Upper lobe of right lung (tissue), 1 donor: ENCODE measurements around the gene SPINK6. TPM values are rescaled to one million over a fixed set of nuclear protein-coding genes. Genes with fewer than 3 reads are reported as not detected.
A peak's percentile ranks its signal among the peaks of the same experiment; 100 is the strongest.

Experiments
- ATAC-seq: fragments of 200-7000 bp; cut with Tn5 transposase; one replicate; pipeline ENCODE4 v1.9.1; 2020; ENCODE audit warnings: mild to moderate bottlenecking, moderate library complexity
- DNase-seq: peaks from one replicate; pipeline ENCODE4 v3.0.0-alpha.2; 2020
- H3K27ac ChIP-seq: fragments of 200-600 bp; one replicate; pipeline ENCODE4 v1.8.0; 2022
- H3K27me3 ChIP-seq: fragments of 200-600 bp; one replicate; pipeline ENCODE4 v1.8.0; 2022; ENCODE audit warnings: mild to moderate bottlenecking
- H3K36me3 ChIP-seq: fragments of 200-600 bp; one replicate; pipeline ENCODE4 v1.8.0; 2022
- H3K4me1 ChIP-seq: fragments of 200-600 bp; one replicate; pipeline ENCODE4 v1.8.0; 2022
- H3K4me3 ChIP-seq: fragments of 200-600 bp; one replicate; pipeline ENCODE4 v1.8.0; 2022; ENCODE audit warnings: mild to moderate bottlenecking
- H3K9me3 ChIP-seq: fragments of 200-600 bp; one replicate; pipeline ENCODE4 v1.8.0; 2022
- intact Hi-C: fragments of 100-400 bp; cut with DNase I; formaldehyde crosslinking; loops from one replicate; pipeline ENCODE4 v1.11.0; 2022
- total RNA-seq: library from RNA; stranded (reverse); fragmentation: NEBNext Ultra II Directional; extraction: Animal tissue kit (Norgen Biotek cat#: 25700); gene quantifications from one replicate; pipeline ENCODE4 v1.2.1, GENCODE V29; 2021
- TF ChIP-seq, protein P1 (sequence below): fragments of 200-600 bp; IDR thresholded peaks from one replicate; pipeline ENCODE4 v1.8.0; 2022; ENCODE audit warnings: antibody characterized with exemption
- donor health status: DM: no; HTN: yes; CAD: no; lungs with severe emphysema.

Gene SPINK6
- total RNA-seq, 1 donor from 2014 or later = not detected

GRCh38 chr5:148186248-148187003 is 16.4 kb upstream of the SPINK6 start:
- no peaks in the 10 kb centered on the region for H3K9me3 ChIP-seq
- no peaks in the 10 kb centered on the region for H3K4me1 ChIP-seq
- H3K36me3 ChIP-seq = no peaks in the 10 kb centered on the region
- DNase-seq (no peak), ATAC-seq (peak; percentile 93)
- TF ChIP-seq, protein P1, sequence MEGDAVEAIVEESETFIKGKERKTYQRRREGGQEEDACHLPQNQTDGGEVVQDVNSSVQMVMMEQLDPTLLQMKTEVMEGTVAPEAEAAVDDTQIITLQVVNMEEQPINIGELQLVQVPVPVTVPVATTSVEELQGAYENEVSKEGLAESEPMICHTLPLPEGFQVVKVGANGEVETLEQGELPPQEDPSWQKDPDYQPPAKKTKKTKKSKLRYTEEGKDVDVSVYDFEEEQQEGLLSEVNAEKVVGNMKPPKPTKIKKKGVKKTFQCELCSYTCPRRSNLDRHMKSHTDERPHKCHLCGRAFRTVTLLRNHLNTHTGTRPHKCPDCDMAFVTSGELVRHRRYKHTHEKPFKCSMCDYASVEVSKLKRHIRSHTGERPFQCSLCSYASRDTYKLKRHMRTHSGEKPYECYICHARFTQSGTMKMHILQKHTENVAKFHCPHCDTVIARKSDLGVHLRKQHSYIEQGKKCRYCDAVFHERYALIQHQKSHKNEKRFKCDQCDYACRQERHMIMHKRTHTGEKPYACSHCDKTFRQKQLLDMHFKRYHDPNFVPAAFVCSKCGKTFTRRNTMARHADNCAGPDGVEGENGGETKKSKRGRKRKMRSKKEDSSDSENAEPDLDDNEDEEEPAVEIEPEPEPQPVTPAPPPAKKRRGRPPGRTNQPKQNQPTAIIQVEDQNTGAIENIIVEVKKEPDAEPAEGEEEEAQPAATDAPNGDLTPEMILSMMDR = no peak
- no peaks in the 10 kb centered on the region for H3K27me3 ChIP-seq
- H3K4me3 ChIP-seq = no peak overlapping the region
- H3K27ac ChIP-seq = peak overlapping the region; percentile 38
- intact Hi-C loops = no loop called here

DNA sequence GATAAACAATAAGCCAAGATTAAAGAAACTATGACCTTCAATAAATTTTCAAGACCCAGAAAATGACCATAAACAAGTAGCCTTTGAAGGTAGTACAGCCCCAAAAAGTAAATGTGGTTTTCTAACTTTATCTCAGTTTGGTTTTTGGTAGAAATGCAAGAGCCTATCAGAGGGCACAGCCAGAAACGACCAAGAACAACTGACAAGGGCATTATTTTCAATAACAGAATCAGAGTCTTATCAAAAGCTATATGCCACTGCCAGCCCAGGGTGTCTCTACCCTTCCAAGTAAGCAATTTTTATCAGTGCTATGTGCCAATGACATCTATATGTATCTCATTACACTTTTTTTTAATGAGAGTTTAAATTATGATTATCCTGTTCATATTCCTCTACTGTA is 11.8 kb upstream of the SPINK6 start:
- Histone ChIP-seq H3K4me1 (no peaks in the 10 kb centered on the region), H3K27me3 (no peaks in the 10 kb centered on the region), H3K27ac (no peak overlapping the region), H3K36me3 (no peaks in the 10 kb centered on the region), H3K9me3 (no peaks in the 10 kb centered on the region), H3K4me3 (no peak overlapping the region)
- TF ChIP-seq, protein P1 = no peak
- intact Hi-C loops = no loop called here
- ATAC-seq = no peak
- no peak for DNase-seq

GRCh38 chr5:148193202-148193601 is 9.6 kb upstream of the SPINK6 start:
- DNase-seq (no peak), ATAC-seq (no peak)
- H3K4me3 ChIP-seq = no peak overlapping the region
- H3K36me3 ChIP-seq = no peaks in the 10 kb centered on the region
- no peak overlapping the region for H3K27ac ChIP-seq
- TF ChIP-seq, protein P1 = no peak
- H3K4me1 ChIP-seq = no peaks in the 10 kb centered on the region
- intact Hi-C loops = no loop called here
- H3K27me3 ChIP-seq = no peaks in the 10 kb centered on the region
- no peaks in the 10 kb centered on the region for H3K9me3 ChIP-seq

GRCh38 chr5:148201151-148201550 is 1.7 kb upstream of the SPINK6 start:
- TF ChIP-seq, protein P1 = no peak
- Histone ChIP-seq H3K9me3 (no peaks in the 10 kb centered on the region), H3K27ac (no peak overlapping the region), H3K4me3 (no peak overlapping the region), H3K36me3 (no peaks in the 10 kb centered on the region), H3K27me3 (no peaks in the 10 kb centered on the region), H3K4me1 (no peaks in the 10 kb centered on the region)
- DNase-seq (no peak), ATAC-seq (peak; percentile 28)
- intact Hi-C loops = no loop called here

DNA sequence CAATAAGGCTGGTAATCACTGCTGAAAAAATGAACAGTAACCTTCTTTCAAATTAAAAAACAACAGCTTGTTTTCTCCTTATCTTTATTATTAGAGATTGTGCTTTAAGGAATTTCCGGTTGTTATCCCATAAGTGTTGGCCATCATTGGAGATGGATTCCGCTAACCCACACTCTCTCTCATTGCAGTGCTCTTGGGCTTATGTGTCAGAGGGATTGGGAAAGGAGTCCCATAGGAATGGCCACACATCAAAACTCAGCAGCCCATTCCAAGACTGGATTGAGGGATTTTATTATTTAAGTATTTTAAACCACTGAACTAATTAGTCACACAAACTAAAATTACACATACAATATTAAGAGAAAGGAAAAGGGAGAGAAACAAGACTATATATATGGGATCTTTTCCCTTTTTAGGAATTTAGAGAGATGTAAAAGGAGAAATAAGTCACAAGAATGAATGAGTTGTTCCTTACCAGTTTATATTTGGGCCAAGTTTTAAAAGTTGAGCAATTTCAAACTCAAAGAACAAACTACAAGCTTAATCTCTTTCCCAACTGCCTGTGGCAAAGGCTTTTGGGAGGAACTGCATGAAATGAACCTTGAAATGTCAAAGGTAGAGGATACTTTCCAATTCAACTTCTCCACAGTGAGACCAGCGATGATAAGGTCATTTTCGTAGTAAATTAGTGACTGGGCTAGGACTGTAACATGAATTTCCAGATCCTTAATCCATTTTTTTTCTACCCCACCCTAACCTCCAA is 2.4 kb downstream of the SPINK6 start:
- TF ChIP-seq, protein P1 = no peak
- no peaks in the 10 kb centered on the region for H3K27me3 ChIP-seq
- no peaks in the 10 kb centered on the region for H3K36me3 ChIP-seq
- no peaks in the 10 kb centered on the region for H3K9me3 ChIP-seq
- peak; percentile 62 for ATAC-seq
- intact Hi-C loops = no loop called here
- no peaks in the 10 kb centered on the region for H3K4me1 ChIP-seq
- no peak overlapping the region for H3K27ac ChIP-seq
- H3K4me3 ChIP-seq = no peak overlapping the region
- no peak for DNase-seq
